Smooth muscle cell (in vitro differentiated cells): Measurements from ENCODE around the gene STARD13. TPM values are rescaled to one million over a fixed set of nuclear protein-coding genes. Genes with fewer than 3 reads are reported as not detected.

ENCODE experiments used
- DNase-seq: peaks from one replicate; lab custom pipeline; 2025; ENCODE audit not compliant: unreplicated experiment; lab: John Stamatoyannopoulos, UW
- H2AFZ ChIP-seq: fragments of 200-600 bp; sonication (generic); 2 replicates; pipeline ENCODE4 v1.6.0; 2016; ENCODE audit warnings: antibody characterized with exemption, low read depth, mild to moderate bottlenecking
- H3F3A ChIP-seq: fragments of 200-600 bp; sonication (generic); 2 replicates; pipeline ENCODE4 v1.6.0; 2017; ENCODE audit warnings: antibody characterized with exemption, low read depth
- H3K27ac ChIP-seq: fragments of 200-600 bp; sonication (generic); 2 replicates; pipeline ENCODE4 v1.5.1; 2016; ENCODE audit warnings: low read depth, mild to moderate bottlenecking
- H3K27me3 ChIP-seq: fragments of 200-600 bp; sonication (generic); 2 replicates; pipeline ENCODE4 v1.6.1; 2016; ENCODE audit warnings: low read depth, mild to moderate bottlenecking
- H3K36me3 ChIP-seq: fragments of 200-600 bp; sonication (generic); 2 replicates; pipeline ENCODE4 v1.5.1; 2016; ENCODE audit warnings: low read depth
- H3K4me1 ChIP-seq: fragments of 200-600 bp; sonication (generic); 2 replicates; pipeline ENCODE4 v1.5.1; 2016; ENCODE audit warnings: low read depth
- H3K4me2 ChIP-seq: fragments of 200-600 bp; sonication (generic); 2 replicates; pipeline ENCODE4 v1.6.0; 2016; ENCODE audit warnings: mild to moderate bottlenecking
- H3K4me3 ChIP-seq: fragments of 200-600 bp; sonication (generic); 2 replicates; pipeline ENCODE4 v1.5.1; 2016; ENCODE audit warnings: mild to moderate bottlenecking
- H3K79me2 ChIP-seq: fragments of 200-600 bp; sonication (generic); 2 replicates; pipeline ENCODE4 v1.6.0; 2016; ENCODE audit warnings: low read depth, mild to moderate bottlenecking
- H3K9ac ChIP-seq: fragments of 200-600 bp; sonication (generic); 2 replicates; pipeline ENCODE4 v1.6.0; 2016; ENCODE audit warnings: low read depth
- H3K9me3 ChIP-seq: fragments of 200-600 bp; sonication (generic); replicated peaks from 2 replicates; pipeline ENCODE4 v1.5.1; 2016; ENCODE audit warnings: low read depth
- H4K20me1 ChIP-seq: fragments of 200-600 bp; sonication (generic); 2 replicates; pipeline ENCODE4 v1.6.0; 2016; ENCODE audit warnings: low read depth
- WGBS: methylation state at CpG from one replicate; pipeline ENCODE4 v1.1.7; 2016; ENCODE audit warnings: low lambda C conversion rate; 5-methylcytosine and 5-hydroxymethylcytosine counted together
- polyA plus RNA-seq: library from polyadenylated mRNA; unstranded; fragments of >200 nt; fragmentation: Nextera tagmentation; extraction: Ambion mirVana; gene quantifications from 2 replicates; pipeline ENCODE4 v1.2.1, GENCODE V29; 2016
- total RNA-seq: library from RNA; depleted of rRNA; stranded (reverse); fragments of >200 nt; gene quantifications from 2 replicates; pipeline ENCODE4 v1.2.3, GENCODE V29; 2014
- TF ChIP-seq, protein P1 (sequence below): fragments of 200-600 bp; sonication (generic); IDR thresholded peaks from 2 replicates; pipeline ENCODE4 v1.5.1; 2017; ENCODE audit warnings: borderline replicate concordance, mild to moderate bottlenecking, antibody characterized with exemption; ENCODE audit not compliant: insufficient read depth, poor library complexity, severe bottlenecking

Gene STARD13
- total and polyA plus RNA-seq, 2 experiments from 2014 or later, result 12.4 to 18.8 TPM

DNA sequence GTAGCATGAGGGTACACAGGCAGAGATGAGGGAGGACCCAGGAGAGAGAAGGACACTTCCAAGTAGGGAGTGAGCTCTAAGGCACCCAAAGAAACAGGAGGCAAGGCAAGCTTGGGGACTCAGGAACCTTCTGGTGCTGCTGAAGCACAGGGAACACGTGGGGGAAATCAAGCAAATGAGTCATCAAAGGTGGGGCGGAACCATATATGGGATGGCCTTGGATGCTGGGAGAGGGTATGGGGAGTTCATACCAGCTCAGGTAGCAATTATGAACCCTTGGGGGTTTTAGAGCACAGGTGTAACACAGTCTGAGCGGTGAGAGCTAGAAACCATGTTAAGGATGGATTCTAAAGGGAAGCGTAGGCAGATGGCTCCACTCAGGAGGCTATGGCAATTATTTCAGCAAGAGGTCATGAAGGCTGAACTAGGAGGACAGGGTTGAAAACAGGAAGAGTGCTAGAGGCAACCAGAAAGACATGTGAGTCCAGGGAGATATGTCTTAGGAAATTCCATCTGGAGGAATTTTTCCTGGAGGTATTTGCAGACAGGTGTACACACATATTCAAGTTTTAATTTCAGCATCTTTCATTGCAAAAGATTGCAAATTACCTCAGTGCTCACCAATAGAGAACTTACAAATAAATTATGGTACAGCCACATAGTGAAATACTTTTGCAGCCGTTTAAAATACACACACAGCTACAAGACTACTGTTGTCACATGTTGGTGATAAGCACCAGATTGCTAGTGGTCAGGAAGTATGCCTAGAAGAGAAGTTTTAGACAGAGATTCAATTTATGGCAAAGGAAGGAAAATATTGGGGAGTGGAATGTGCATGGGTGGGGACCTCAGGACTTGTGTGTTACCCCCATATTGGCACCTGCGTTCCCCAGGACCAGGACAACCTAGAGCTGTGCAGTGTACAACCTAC lies 77.0 kb downstream of the STARD13 start:
- no peaks in the 10 kb centered on the region for H3K9me3 ChIP-seq
- H3K9ac ChIP-seq, result no peak overlapping the region
- TF ChIP-seq, protein P1, sequence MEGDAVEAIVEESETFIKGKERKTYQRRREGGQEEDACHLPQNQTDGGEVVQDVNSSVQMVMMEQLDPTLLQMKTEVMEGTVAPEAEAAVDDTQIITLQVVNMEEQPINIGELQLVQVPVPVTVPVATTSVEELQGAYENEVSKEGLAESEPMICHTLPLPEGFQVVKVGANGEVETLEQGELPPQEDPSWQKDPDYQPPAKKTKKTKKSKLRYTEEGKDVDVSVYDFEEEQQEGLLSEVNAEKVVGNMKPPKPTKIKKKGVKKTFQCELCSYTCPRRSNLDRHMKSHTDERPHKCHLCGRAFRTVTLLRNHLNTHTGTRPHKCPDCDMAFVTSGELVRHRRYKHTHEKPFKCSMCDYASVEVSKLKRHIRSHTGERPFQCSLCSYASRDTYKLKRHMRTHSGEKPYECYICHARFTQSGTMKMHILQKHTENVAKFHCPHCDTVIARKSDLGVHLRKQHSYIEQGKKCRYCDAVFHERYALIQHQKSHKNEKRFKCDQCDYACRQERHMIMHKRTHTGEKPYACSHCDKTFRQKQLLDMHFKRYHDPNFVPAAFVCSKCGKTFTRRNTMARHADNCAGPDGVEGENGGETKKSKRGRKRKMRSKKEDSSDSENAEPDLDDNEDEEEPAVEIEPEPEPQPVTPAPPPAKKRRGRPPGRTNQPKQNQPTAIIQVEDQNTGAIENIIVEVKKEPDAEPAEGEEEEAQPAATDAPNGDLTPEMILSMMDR, result no peak
- no peak overlapping the region for H3K4me3 ChIP-seq
- H3K4me1 ChIP-seq, result peaks cover 11% of the 10 kb centered on the region
- no peak overlapping the region for H3K4me2 ChIP-seq
- H3K79me2 ChIP-seq, result peaks cover 27% of the 10 kb centered on the region
- no peak for DNase-seq
- H4K20me1 ChIP-seq, result peaks cover 25% of the 10 kb centered on the region
- H3K27ac ChIP-seq, result no peak overlapping the region
- H3K36me3 ChIP-seq, result no peaks in the 10 kb centered on the region
- H3F3A ChIP-seq, result peaks cover 11% of the 10 kb centered on the region
- no peaks in the 10 kb centered on the region for H3K27me3 ChIP-seq
- WGBS, result 71% methylated on average over 6 of the region's 6 CpGs
- no peak overlapping the region for H2AFZ ChIP-seq

DNA sequence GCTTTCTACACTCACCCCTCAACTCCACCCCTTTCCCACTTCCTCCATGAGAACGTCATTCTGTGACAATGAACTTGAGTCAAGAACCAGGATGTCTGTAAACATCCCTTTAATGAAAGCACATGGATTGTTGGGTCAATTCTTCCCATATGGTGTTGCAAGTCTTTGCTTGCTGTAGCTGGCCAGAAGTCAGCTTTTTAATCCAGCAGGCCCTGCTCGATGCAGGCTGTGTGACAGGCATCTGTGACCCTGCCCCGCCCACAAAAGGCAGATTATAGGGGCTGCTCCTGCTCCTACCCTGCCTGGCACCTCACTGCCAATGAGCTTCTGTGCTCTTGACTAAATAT lies 78.0 kb downstream of the STARD13 start:
- Histone ChIP-seq H2AFZ (no peak overlapping the region), H4K20me1 (peaks cover 25% of the 10 kb centered on the region), H3K9ac (no peak overlapping the region), H3K36me3 (no peaks in the 10 kb centered on the region), H3K4me2 (peak overlapping the region; percentile 17), H3K4me1 (peaks cover 1% of the 10 kb centered on the region), H3F3A (peaks cover 1% of the 10 kb centered on the region), H3K9me3 (no peaks in the 10 kb centered on the region), H3K27ac (peak overlapping the region; percentile 28), H3K79me2 (peaks cover 33% of the 10 kb centered on the region), H3K4me3 (no peak overlapping the region), H3K27me3 (no peaks in the 10 kb centered on the region)
- 29% methylated on average over 3 of the region's 3 CpGs for WGBS
- TF ChIP-seq, protein P1, result no peak
- DNase-seq, result no peak

GRCh38 chr13:33206945-33207614 lies 78.5 kb downstream of the STARD13 start:
- Histone ChIP-seq H3K27ac (peak overlapping the region; percentile 28), H3K27me3 (no peaks in the 10 kb centered on the region), H3F3A (no peaks in the 10 kb centered on the region), H3K79me2 (peaks cover 33% of the 10 kb centered on the region), H4K20me1 (peaks cover 25% of the 10 kb centered on the region), H3K4me3 (no peak overlapping the region), H2AFZ (no peak overlapping the region), H3K4me1 (no peaks in the 10 kb centered on the region), H3K9ac (no peak overlapping the region), H3K9me3 (no peaks in the 10 kb centered on the region), H3K36me3 (no peaks in the 10 kb centered on the region), H3K4me2 (peak overlapping the region; percentile 17)
- WGBS, result 67% methylated on average over 5 of the region's 5 CpGs
- DNase-seq, result no peak
- TF ChIP-seq, protein P1, result no peak
